OCI-LY7 (cell line): ENCODE results near the gene CRK.

Experiments
- CTCF ChIP-seq: fragments of 200-600 bp; sonication (generic); conservative IDR thresholded peaks from 2 replicates; pipeline ENCODE4 v1.5.1; 2014; ENCODE audit warnings: mild to moderate bottlenecking, antibody characterized with exemption, low read length, moderate library complexity, mixed read lengths
- EZH2phosphoT487 ChIP-seq: fragments of 200-600 bp; sonication (generic); IDR thresholded peaks from 2 replicates; pipeline ENCODE4 v1.6.1; 2018; ENCODE audit warnings: low read depth, borderline replicate concordance, mild to moderate bottlenecking, mixed run types, antibody characterized with exemption, low read length, moderate library complexity, mixed read lengths

GRCh38 chr17:1391577-1391976 is 64.5 kb downstream of the CRK start:
- TF ChIP-seq EZH2phosphoT487: no peak
- no peak for TF ChIP-seq CTCF
